Measurements from ENCODE around the gene USP6NL. TPM values are rescaled to one million over a fixed set of nuclear protein-coding genes. Genes with fewer than 3 reads are reported as not detected.

Gene USP6NL
- total RNA-seq, 2 donors from 2014 or later, result 2.3 to 3.9 TPM

GRCh38 chr10:11576092-11576809, 35.2 kb downstream of the USP6NL start:
- DNase-seq (no peak), ATAC-seq (replicated peaks in 1 of 2) (no peak)
- Mint-ChIP-seq H3K27ac (no peak overlapping the region), H3K9me3 (no peaks in the 10 kb centered on the region), H3K4me3 (no peak overlapping the region), H3K4me1 (ENCODE audit: low read depth) (peaks cover 45% of the 10 kb centered on the region), H3K27me3 (ENCODE audit: low read depth) (peaks cover 13% of the 10 kb centered on the region), H3K36me3 (ENCODE audit: insufficient read depth in 2 of 2) (no peaks in the 10 kb centered on the region)

- DNase-seq, result no peak
- no peak overlapping the region for H3K4me3 Mint-ChIP-seq
- peaks cover 0 to 1% of the 10 kb centered on the region in 2 donors for H3K9me3 Mint-ChIP-seq
- peaks cover 13% of the 10 kb centered on the region for H3K27me3 Mint-ChIP-seq (ENCODE audit: low read depth)
- H3K27ac Mint-ChIP-seq, result no peak overlapping the region
- peaks cover 22% of the 10 kb centered on the region for H3K4me1 Mint-ChIP-seq (ENCODE audit: low read depth)
- H3K36me3 Mint-ChIP-seq (ENCODE audit: insufficient read depth in 2 of 2), result no peaks in the 10 kb centered on the region
- ATAC-seq (replicated peaks in 1 of 2), result no peak
These were observed 38.0 kb downstream of the USP6NL start for GRCh38 chr10:11573497-11573896.

GRCh38 chr10:11570751-11571150, 40.7 kb downstream of the USP6NL start:
- Mint-ChIP-seq H3K9me3 (peaks cover 0 to 1% of the 10 kb centered on the region in 2 donors), H3K27ac (no peak overlapping the region), H3K4me3 (no peak overlapping the region), H3K4me1 (ENCODE audit: low read depth) (peaks cover 13% of the 10 kb centered on the region), H3K36me3 (ENCODE audit: insufficient read depth in 2 of 2) (no peaks in the 10 kb centered on the region), H3K27me3 (ENCODE audit: low read depth) (peaks cover 12% of the 10 kb centered on the region)
- ATAC-seq (replicated peaks in 1 of 2) (no peak), DNase-seq (no peak)

GRCh38 chr10:11569471-11569870, 42.0 kb downstream of the USP6NL start:
- Mint-ChIP-seq H3K27ac (no peak overlapping the region), H3K4me1 (ENCODE audit: low read depth) (peaks cover 12% of the 10 kb centered on the region), H3K36me3 (ENCODE audit: insufficient read depth in 2 of 2) (no peaks in the 10 kb centered on the region), H3K27me3 (ENCODE audit: low read depth) (no peaks in the 10 kb centered on the region), H3K9me3 (peaks cover 0 to 2% of the 10 kb centered on the region in 2 donors), H3K4me3 (no peak overlapping the region)
- DNase-seq, result no peak
- no peak for ATAC-seq (replicated peaks in 1 of 2)

GRCh38 chr10:11568578-11568977, 42.9 kb downstream of the USP6NL start:
- Mint-ChIP-seq H3K36me3 (ENCODE audit: insufficient read depth in 2 of 2) (no peaks in the 10 kb centered on the region), H3K4me3 (no peak overlapping the region), H3K9me3 (peaks cover 0 to 2% of the 10 kb centered on the region in 2 donors), H3K27me3 (ENCODE audit: low read depth) (no peaks in the 10 kb centered on the region), H3K27ac (no peak overlapping the region), H3K4me1 (ENCODE audit: low read depth) (peaks cover 6% of the 10 kb centered on the region)
- DNase-seq (no peak), ATAC-seq (replicated peaks in 1 of 2) (no peak)

- H3K4me1 Mint-ChIP-seq (ENCODE audit: low read depth), result peaks cover 4% of the 10 kb centered on the region
- H3K27ac Mint-ChIP-seq, result no peak overlapping the region
These were observed 46.7 kb downstream of the USP6NL start for GRCh38 chr10:11564741-11565140.

GRCh38 chr10:11563936-11564335, 47.5 kb downstream of the USP6NL start:
- no peak for ATAC-seq (replicated peaks in 1 of 2)
- peaks cover 4% of the 10 kb centered on the region for H3K4me1 Mint-ChIP-seq (ENCODE audit: low read depth)
- no peak overlapping the region for H3K27ac Mint-ChIP-seq

More at GRCh38 chr10:11564741-11565140, 46.7 kb downstream of the USP6NL start:
- H3K27me3 Mint-ChIP-seq (ENCODE audit: low read depth), result no peaks in the 10 kb centered on the region
- H3K4me3 Mint-ChIP-seq, result no peak overlapping the region
- H3K36me3 Mint-ChIP-seq (ENCODE audit: insufficient read depth in 2 of 2), result no peaks in the 10 kb centered on the region
- ATAC-seq (replicated peaks in 1 of 2) (no peak), DNase-seq (no peak)
- peaks cover 0 to 2% of the 10 kb centered on the region in 2 donors for H3K9me3 Mint-ChIP-seq

GRCh38 chr10:11562888-11563287, 48.6 kb downstream of the USP6NL start:
- Mint-ChIP-seq H3K4me3 (no peak overlapping the region), H3K9me3 (peaks cover 0 to 1% of the 10 kb centered on the region in 2 donors), H3K27ac (no peak overlapping the region), H3K27me3 (ENCODE audit: low read depth) (no peaks in the 10 kb centered on the region), H3K36me3 (ENCODE audit: insufficient read depth in 2 of 2) (no peaks in the 10 kb centered on the region), H3K4me1 (ENCODE audit: low read depth) (peaks cover 4% of the 10 kb centered on the region)
- DNase-seq (no peak), ATAC-seq (replicated peaks in 1 of 2) (no peak)

More at GRCh38 chr10:11563936-11564335, 47.5 kb downstream of the USP6NL start:
- no peak overlapping the region for H3K4me3 Mint-ChIP-seq
- H3K36me3 Mint-ChIP-seq (ENCODE audit: insufficient read depth in 2 of 2), result no peaks in the 10 kb centered on the region
- no peak for DNase-seq
- no peaks in the 10 kb centered on the region for H3K27me3 Mint-ChIP-seq (ENCODE audit: low read depth)
- peaks cover 0 to 2% of the 10 kb centered on the region in 2 donors for H3K9me3 Mint-ChIP-seq

- no peak for DNase-seq
- H3K36me3 Mint-ChIP-seq (ENCODE audit: insufficient read depth in 2 of 2), result peaks cover 0 to 3% of the 10 kb centered on the region in 2 donors
- no peak overlapping the region for H3K4me3 Mint-ChIP-seq
- peaks cover 0 to 3% of the 10 kb centered on the region in 2 donors for H3K9me3 Mint-ChIP-seq
- H3K27ac Mint-ChIP-seq, result no peak overlapping the region
- no peak for ATAC-seq (replicated peaks in 1 of 2)
- H3K27me3 Mint-ChIP-seq (ENCODE audit: low read depth), result no peaks in the 10 kb centered on the region
- peaks cover 14% of the 10 kb centered on the region for H3K4me1 Mint-ChIP-seq (ENCODE audit: low read depth)
These were observed 51.3 kb downstream of the USP6NL start for GRCh38 chr10:11560076-11560709.

- Mint-ChIP-seq H3K36me3 (ENCODE audit: insufficient read depth in 2 of 2) (peaks cover 0 to 3% of the 10 kb centered on the region in 2 donors), H3K27ac (no peak overlapping the region), H3K27me3 (ENCODE audit: low read depth) (no peaks in the 10 kb centered on the region), H3K4me1 (ENCODE audit: low read depth) (peaks cover 28% of the 10 kb centered on the region), H3K4me3 (no peak overlapping the region), H3K9me3 (peaks cover 0 to 2% of the 10 kb centered on the region in 2 donors)
- DNase-seq (no peak), ATAC-seq (replicated peaks in 1 of 2) (no peak)
These were observed 53.5 kb downstream of the USP6NL start for GRCh38 chr10:11557967-11558366.

GRCh38 chr10:11557513-11557912, 53.9 kb downstream of the USP6NL start:
- ATAC-seq (replicated peaks in 1 of 2), result no peak
- H3K36me3 Mint-ChIP-seq (ENCODE audit: insufficient read depth in 2 of 2), result peaks cover 0 to 3% of the 10 kb centered on the region in 2 donors
- H3K27ac Mint-ChIP-seq, result no peak overlapping the region
- no peaks in the 10 kb centered on the region for H3K27me3 Mint-ChIP-seq (ENCODE audit: low read depth)
- peaks cover 0 to 2% of the 10 kb centered on the region in 2 donors for H3K9me3 Mint-ChIP-seq
- DNase-seq, result no peak
- no peak overlapping the region for H3K4me3 Mint-ChIP-seq
- H3K4me1 Mint-ChIP-seq (ENCODE audit: low read depth), result peaks cover 32% of the 10 kb centered on the region

GRCh38 chr10:11555556-11555955, 55.9 kb downstream of the USP6NL start:
- no peak overlapping the region for H3K4me3 Mint-ChIP-seq
- H3K27me3 Mint-ChIP-seq (ENCODE audit: low read depth), result no peaks in the 10 kb centered on the region
- peaks cover 45% of the 10 kb centered on the region for H3K4me1 Mint-ChIP-seq (ENCODE audit: low read depth)
- no peak for ATAC-seq (replicated peaks in 1 of 2)
- peaks cover 0 to 2% of the 10 kb centered on the region in 2 donors for H3K9me3 Mint-ChIP-seq
- no peak for DNase-seq
- H3K36me3 Mint-ChIP-seq (ENCODE audit: insufficient read depth in 2 of 2), result peaks cover 0 to 3% of the 10 kb centered on the region in 2 donors
- H3K27ac Mint-ChIP-seq, result peak overlapping the region; percentile 10

- Mint-ChIP-seq H3K27me3 (ENCODE audit: low read depth) (no peaks in the 10 kb centered on the region), H3K4me3 (peak overlapping the region; percentile 61 to 63), H3K27ac (peak overlapping the region; percentile 74), H3K4me1 (ENCODE audit: low read depth) (peaks cover 45% of the 10 kb centered on the region), H3K9me3 (peaks cover 0 to 2% of the 10 kb centered on the region in 2 donors), H3K36me3 (ENCODE audit: insufficient read depth in 2 of 2) (peaks cover 0 to 3% of the 10 kb centered on the region in 2 donors)
- DNase-seq (peak; percentile 14 to 22), ATAC-seq (replicated peaks in 1 of 2) (peak; percentile 65 to 69)
These were observed 57.6 kb downstream of the USP6NL start for GRCh38 chr10:11553773-11554381.

All from activated T-cell treated with anti-CD3 and anti-CD28 coated beads, Interleukin-2, amount 50 U/mL, for 72 hours (primary cell).